HG03139 (cell line): ENCODE data around the gene ODF2L.

Experiments used
- ATAC-seq: cut with Tn5 transposase; IDR thresholded peaks from one replicate; pipeline ENCODE4 v1.9.1; 2021; ENCODE audit not compliant: unreplicated experiment

The ODF2L gene

DNA sequence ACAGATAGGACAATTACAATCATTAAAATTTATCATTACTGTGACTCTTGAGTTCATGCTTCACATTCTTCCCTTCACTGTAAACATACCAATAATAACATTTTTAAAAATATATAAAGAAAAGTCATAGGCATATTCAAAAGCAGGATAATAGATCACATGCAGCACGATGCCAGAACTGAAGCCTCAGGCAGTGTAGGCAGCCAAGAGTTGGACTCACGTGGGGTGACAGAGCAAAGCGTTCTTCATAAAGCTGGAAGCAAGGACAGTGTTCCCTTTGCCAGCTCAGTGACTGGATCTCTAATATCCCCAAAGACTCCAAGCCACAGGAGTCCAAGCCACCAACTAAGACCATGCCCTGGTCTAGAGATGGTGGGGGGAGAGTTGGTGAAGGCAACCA, 77.7 kb downstream of the ODF2L start:
- no peak for ATAC-seq

DNA sequence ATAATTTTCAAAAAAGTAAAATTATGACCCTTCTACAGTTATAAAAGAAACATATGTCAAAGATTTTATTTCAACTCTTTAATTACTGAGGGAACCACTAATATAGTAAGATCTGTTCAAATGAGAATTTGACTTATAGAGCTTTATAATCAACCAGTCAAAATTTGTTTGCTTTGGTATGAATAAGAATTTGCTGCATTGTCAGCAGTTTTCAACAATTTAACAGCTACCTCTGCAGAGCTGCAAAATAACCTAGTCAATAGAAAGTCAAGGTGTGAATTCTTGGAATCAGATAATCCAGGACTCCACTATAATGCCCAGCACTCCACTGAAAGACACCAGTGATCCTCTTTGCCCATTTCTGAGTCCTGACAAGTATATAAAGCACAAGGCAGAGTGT, 78.2 kb downstream of the ODF2L start:
- ATAC-seq: no peak

DNA sequence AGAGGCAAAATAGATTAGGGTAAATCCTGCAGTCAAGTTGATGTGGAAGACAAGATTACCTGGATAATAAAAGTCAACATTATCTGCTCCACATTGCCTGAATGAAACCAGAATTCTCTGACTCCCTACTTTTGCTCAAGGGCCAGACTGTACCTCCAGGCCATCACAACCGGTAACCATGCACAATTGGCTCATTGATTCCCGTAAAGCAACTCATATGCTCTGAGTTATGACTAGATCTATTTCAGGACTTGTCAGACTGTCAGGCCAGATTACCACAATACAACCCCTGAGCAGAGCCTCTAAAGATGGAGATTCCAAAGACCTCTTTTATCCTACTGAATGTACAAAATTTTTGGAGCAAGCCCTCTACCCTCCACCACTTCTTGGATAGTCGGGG, 90.4 kb downstream of the ODF2L start:
- no peak for ATAC-seq

DNA sequence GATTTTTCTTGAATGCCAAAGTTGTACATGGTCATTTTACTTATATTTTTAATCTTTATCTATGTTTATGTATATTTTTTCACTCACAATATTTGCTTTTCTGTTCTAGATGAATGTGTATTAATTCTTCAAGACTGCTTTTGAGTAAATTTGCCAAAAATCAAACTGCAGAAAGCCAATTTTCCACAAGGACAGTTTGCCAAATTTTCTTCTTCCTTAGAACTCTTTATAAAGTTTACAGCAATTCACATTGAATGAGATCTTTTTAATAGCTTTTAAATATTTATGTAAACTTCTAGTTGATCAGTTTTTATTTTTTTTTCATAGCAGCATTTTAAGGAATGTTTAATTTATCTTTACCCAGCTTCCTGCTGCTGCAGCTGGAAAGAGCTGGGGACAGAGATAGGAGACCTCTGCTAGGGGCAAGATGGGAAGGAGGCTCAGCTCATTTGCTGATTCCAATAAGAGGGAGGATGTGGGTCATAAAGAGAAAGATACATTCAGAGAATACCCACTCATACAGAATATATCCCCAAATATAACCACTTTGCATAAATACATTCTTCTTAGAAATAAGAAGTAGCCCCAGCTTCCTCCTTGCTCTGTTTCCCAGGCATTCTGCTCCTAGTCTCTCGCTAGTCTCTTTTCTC, 93.0 kb downstream of the ODF2L start:
- no peak for ATAC-seq
